ENCODE measurements around the gene KCNAB2. TPM values are rescaled to one million over a fixed set of nuclear protein-coding genes. Genes with fewer than 3 reads are reported as not detected.

The KCNAB2 gene
- polyA plus RNA-seq, 3 donors from 2014 or later = 26.1 to 73.8 (median 42.7) TPM

DNA sequence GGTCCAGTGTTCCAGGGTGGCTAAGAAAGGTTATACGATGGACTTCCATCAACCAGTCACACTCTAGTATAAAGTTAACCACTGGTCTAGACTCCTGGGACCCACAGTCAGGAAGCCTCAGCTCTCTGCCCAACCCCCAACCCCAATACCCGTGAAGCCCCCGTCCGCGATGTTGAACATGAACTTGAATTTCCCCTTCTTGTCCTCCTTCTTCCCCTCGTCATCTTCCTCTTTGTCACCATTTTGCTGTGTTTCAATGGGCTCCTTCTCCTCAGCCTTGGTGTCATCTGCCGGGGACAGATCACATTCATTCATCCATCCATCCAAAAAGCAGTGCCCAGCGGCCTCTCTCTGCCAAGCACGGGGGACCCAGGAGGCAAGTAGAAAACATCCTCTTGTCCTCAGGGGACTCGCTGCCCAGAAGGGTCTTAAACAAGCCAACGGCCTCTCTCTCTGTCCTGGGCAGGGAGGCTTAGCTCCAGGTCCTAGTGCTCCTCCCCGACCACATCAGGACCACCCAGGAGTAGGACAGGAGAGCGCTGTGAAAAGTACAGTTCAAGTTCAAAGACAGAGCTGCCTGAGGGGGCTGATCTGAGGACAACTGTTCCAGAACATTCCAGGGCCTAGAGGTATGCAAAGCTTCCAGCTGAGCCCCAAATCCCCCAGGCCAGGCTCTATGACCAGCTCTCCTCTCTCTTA is 66.5 kb downstream of the KCNAB2 start:
- Mint-ChIP-seq H3K4me1 (no peaks in the 10 kb centered on the region), H3K4me3 (no peak overlapping the region), H3K27ac (no peak overlapping the region), H3K36me3 (no peaks in the 10 kb centered on the region), H3K27me3 (ENCODE audit: low read depth in 3 of 3) (peaks cover 0 to 7% (median 4%) of the 10 kb centered on the region in 3 donors), H3K9me3 (peaks cover 0 to 7% (median under 1%) of the 10 kb centered on the region in 6 donors)
- DNase-seq = no peak

DNA sequence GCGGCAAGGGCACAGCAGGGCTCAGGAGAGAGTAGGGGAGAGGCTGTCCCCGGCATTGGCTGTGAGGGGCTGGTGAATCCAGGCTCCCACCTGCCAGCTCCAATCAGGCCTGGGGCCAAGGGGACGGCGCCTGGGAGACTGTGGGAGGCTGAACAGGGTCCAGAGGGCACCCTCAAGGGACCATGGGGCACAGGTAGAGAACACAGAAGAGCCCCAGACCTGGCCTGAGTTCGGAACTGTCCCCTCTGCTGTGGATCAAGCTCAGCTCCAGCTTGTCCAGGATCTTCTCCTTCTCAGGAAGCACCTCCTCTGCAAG is 67.0 kb downstream of the KCNAB2 start:
- H3K27me3 Mint-ChIP-seq (ENCODE audit: low read depth in 3 of 3) = peaks cover 0 to 7% (median 4%) of the 10 kb centered on the region in 3 donors
- DNase-seq = no peak
- no peaks in the 10 kb centered on the region for H3K4me1 Mint-ChIP-seq
- no peak overlapping the region for H3K4me3 Mint-ChIP-seq
- H3K36me3 Mint-ChIP-seq = no peaks in the 10 kb centered on the region
- no peak overlapping the region for H3K27ac Mint-ChIP-seq
- H3K9me3 Mint-ChIP-seq = peaks cover 0 to 7% (median under 1%) of the 10 kb centered on the region in 6 donors

GRCh38 chr1:6113116-6113515 is 67.4 kb downstream of the KCNAB2 start:
- no peaks in the 10 kb centered on the region for H3K36me3 Mint-ChIP-seq
- H3K27me3 Mint-ChIP-seq (ENCODE audit: low read depth in 3 of 3) = peaks cover 0 to 7% (median 5%) of the 10 kb centered on the region in 3 donors
- H3K9me3 Mint-ChIP-seq = peaks cover 0 to 7% (median under 1%) of the 10 kb centered on the region in 6 donors
- H3K4me3 Mint-ChIP-seq = no peak overlapping the region
- no peak for DNase-seq
- H3K27ac Mint-ChIP-seq = no peak overlapping the region
- H3K4me1 Mint-ChIP-seq = no peaks in the 10 kb centered on the region

DNA sequence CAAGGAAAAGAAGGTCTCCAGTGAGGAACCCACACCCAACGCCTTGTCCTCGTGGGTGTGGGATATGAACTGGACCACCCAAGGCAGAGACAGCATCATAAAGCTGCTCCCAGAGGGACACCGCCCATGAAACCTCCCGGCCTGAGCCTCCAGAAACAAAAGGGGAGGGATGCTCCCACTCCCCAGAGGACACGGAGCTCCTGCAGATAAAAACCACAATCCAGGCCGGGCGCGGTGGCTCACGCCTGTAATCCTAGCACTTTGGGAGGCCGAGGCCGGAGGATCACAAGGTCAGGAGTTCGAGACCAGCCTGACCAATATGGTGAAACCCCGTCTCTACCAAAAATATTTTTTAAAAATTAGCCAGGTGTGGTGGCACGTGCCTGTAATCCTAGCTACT is 68.1 kb downstream of the KCNAB2 start:
- no peaks in the 10 kb centered on the region for H3K36me3 Mint-ChIP-seq
- H3K4me3 Mint-ChIP-seq = no peak overlapping the region
- no peak for DNase-seq

DNA sequence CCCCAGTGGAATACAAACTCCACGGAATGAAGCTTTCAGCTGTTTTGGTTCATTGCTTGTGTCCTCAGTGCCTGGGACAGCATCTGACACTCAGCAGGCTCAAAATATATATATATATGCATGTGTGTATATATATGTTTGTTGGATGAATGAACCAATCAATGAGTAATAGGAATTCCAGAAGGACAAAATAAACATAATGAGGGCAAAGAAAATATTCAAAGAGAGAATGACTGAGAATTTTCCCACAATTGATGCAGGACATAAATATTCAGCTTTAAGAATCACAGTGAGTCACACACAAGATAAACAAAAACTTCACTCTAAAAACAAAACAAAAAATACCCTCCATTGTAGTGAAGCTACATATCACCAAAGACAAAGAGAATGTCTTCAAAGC is 70.4 kb downstream of the KCNAB2 start:
- Mint-ChIP-seq H3K27ac (no peak overlapping the region), H3K27me3 (ENCODE audit: low read depth in 3 of 3) (peaks cover 0 to 4% (median 3%) of the 10 kb centered on the region in 3 donors), H3K9me3 (peaks cover 0 to 7% (median 0%) of the 10 kb centered on the region in 6 donors)

More for the DNA sequence above, 68.1 kb downstream of the KCNAB2 start:
- H3K27ac Mint-ChIP-seq = no peak overlapping the region
- peaks cover 0 to 7% (median 0%) of the 10 kb centered on the region in 6 donors for H3K9me3 Mint-ChIP-seq
- H3K27me3 Mint-ChIP-seq (ENCODE audit: low read depth in 3 of 3) = peaks cover 0 to 7% (median 4%) of the 10 kb centered on the region in 3 donors
- no peaks in the 10 kb centered on the region for H3K4me1 Mint-ChIP-seq

GRCh38 chr1:6117064-6117463 is 71.4 kb downstream of the KCNAB2 start:
- Mint-ChIP-seq H3K27me3 (ENCODE audit: low read depth in 3 of 3) (peaks cover 0 to 3% (median 3%) of the 10 kb centered on the region in 3 donors), H3K9me3 (peaks cover 0 to 7% (median 0%) of the 10 kb centered on the region in 6 donors), H3K4me1 (no peaks in the 10 kb centered on the region), H3K4me3 (no peak overlapping the region), H3K36me3 (no peaks in the 10 kb centered on the region), H3K27ac (no peak overlapping the region)
- DNase-seq = no peak

More for the DNA sequence above, 70.4 kb downstream of the KCNAB2 start:
- no peak for DNase-seq
- Mint-ChIP-seq H3K4me3 (no peak overlapping the region), H3K4me1 (no peaks in the 10 kb centered on the region), H3K36me3 (no peaks in the 10 kb centered on the region)

GRCh38 chr1:6117624-6118023 is 71.9 kb downstream of the KCNAB2 start:
- Mint-ChIP-seq H3K36me3 (no peaks in the 10 kb centered on the region), H3K9me3 (peaks cover 0 to 7% (median 0%) of the 10 kb centered on the region in 6 donors), H3K27me3 (ENCODE audit: low read depth in 3 of 3) (peaks cover 0 to 3% (median 2%) of the 10 kb centered on the region in 3 donors), H3K4me1 (no peaks in the 10 kb centered on the region), H3K4me3 (no peak overlapping the region), H3K27ac (no peak overlapping the region)
- DNase-seq = no peak

- Mint-ChIP-seq H3K9me3 (peaks cover 0 to 7% (median 0%) of the 10 kb centered on the region in 6 donors), H3K36me3 (no peaks in the 10 kb centered on the region), H3K4me3 (no peak overlapping the region), H3K4me1 (no peaks in the 10 kb centered on the region), H3K27me3 (ENCODE audit: low read depth in 3 of 3) (peaks cover 0 to 2% (median 0%) of the 10 kb centered on the region in 3 donors), H3K27ac (no peak overlapping the region)
- no peak for DNase-seq
Measured at GRCh38 chr1:6118415-6118814, 72.7 kb downstream of the KCNAB2 start.

DNA sequence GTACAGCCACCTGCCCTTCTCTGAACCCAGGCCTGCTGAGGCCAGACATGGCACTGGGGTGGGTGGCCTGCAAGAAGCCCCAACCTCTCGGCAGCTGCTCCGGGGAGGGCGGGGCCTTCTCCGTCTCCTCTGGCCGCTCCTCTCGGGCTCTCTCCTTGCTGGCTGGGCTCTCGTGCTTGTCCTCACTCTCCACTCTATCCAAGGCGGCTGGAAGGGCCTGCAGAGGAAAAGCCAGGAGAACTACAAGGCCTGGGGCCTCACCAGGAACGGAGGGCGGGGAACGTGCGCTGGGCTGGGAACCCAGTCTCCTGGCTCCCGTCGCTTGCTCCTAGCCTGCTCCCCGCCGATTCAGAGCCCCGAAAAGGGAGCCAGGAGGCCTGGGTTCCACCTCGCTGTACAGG is 75.3 kb downstream of the KCNAB2 start:
- Mint-ChIP-seq H3K36me3 (no peaks in the 10 kb centered on the region), H3K27me3 (ENCODE audit: low read depth in 3 of 3) (peaks cover 0 to 4% (median 3%) of the 10 kb centered on the region in 3 donors), H3K9me3 (peaks cover 0 to 7% (median 0%) of the 10 kb centered on the region in 6 donors), H3K4me3 (no peak overlapping the region), H3K27ac (no peak overlapping the region), H3K4me1 (peaks cover 0 to 2% of the 10 kb centered on the region in 2 donors)
- DNase-seq = no peak

GRCh38 chr1:6121651-6122370 is 76.1 kb downstream of the KCNAB2 start:
- no peaks in the 10 kb centered on the region for H3K36me3 Mint-ChIP-seq
- H3K9me3 Mint-ChIP-seq = peaks cover 0 to 4% (median 0%) of the 10 kb centered on the region in 6 donors
- no peak overlapping the region for H3K4me3 Mint-ChIP-seq
- DNase-seq = no peak
- peaks cover 0 to 4% (median 3%) of the 10 kb centered on the region in 3 donors for H3K27me3 Mint-ChIP-seq (ENCODE audit: low read depth in 3 of 3)
- H3K27ac Mint-ChIP-seq = no peak overlapping the region
- peaks cover 0 to 5% of the 10 kb centered on the region in 2 donors for H3K4me1 Mint-ChIP-seq

- H3K27me3 Mint-ChIP-seq (ENCODE audit: low read depth in 3 of 3) = peaks cover 0 to 4% (median 3%) of the 10 kb centered on the region in 3 donors
- H3K27ac Mint-ChIP-seq = no peak overlapping the region
- peaks cover 0 to 10% of the 10 kb centered on the region in 2 donors for H3K4me1 Mint-ChIP-seq
- H3K9me3 Mint-ChIP-seq = no peaks in the 10 kb centered on the region
- H3K4me3 Mint-ChIP-seq = no peak overlapping the region
- no peaks in the 10 kb centered on the region for H3K36me3 Mint-ChIP-seq
- DNase-seq = no peak
Measured at GRCh38 chr1:6123083-6123482, 77.4 kb downstream of the KCNAB2 start.

GRCh38 chr1:6123816-6124215 is 78.1 kb downstream of the KCNAB2 start:
- Mint-ChIP-seq H3K4me3 (no peak overlapping the region), H3K27ac (no peak overlapping the region), H3K27me3 (ENCODE audit: low read depth in 3 of 3) (peaks cover 2 to 4% (median 3%) of the 10 kb centered on the region in 3 donors), H3K9me3 (no peaks in the 10 kb centered on the region), H3K4me1 (peaks cover 0 to 10% of the 10 kb centered on the region in 2 donors), H3K36me3 (no peaks in the 10 kb centered on the region)
- no peak for DNase-seq

- Mint-ChIP-seq H3K4me1 (peaks cover 0 to 10% of the 10 kb centered on the region in 2 donors), H3K4me3 (no peak overlapping the region), H3K9me3 (no peaks in the 10 kb centered on the region), H3K27me3 (ENCODE audit: low read depth in 3 of 3) (peaks cover 2 to 4% (median 3%) of the 10 kb centered on the region in 3 donors), H3K36me3 (no peaks in the 10 kb centered on the region), H3K27ac (no peak overlapping the region)
- DNase-seq = no peak
Measured at GRCh38 chr1:6124341-6124740, 78.7 kb downstream of the KCNAB2 start.

DNA sequence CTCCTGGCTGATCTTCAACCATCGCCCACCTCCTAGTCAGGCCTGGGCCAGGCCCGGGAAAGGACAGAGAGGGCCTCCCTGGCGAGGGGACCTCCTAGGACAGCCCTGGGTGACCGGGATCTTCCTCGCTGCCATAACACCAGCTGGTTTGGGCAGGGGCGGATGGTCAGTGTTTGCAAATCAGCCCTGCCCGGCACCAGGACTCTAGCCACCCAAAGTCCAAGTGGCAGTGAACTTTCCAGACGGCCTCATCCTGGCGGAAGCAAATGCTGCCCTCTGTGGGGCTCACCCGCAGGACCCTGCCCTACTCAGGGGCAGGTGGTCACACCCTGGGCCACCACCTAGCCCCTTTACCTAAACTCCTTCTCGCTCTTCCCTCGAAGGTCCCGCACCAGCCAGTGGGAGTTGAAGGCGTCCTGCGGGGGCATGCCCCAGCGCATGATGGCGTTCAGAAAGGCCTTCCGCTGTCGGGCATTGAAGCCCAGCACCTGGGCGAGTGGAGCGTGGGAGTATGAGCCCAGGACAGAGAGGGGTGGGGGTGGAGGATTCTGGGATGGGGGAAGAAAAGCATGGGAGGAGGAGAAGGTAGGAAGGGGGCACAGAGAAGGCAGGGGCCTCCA is 79.2 kb downstream of the KCNAB2 start:
- H3K4me1 Mint-ChIP-seq = peaks cover 0 to 10% of the 10 kb centered on the region in 2 donors
- no peak overlapping the region for H3K4me3 Mint-ChIP-seq
- no peak overlapping the region for H3K27ac Mint-ChIP-seq
- H3K9me3 Mint-ChIP-seq = no peaks in the 10 kb centered on the region
- no peaks in the 10 kb centered on the region for H3K36me3 Mint-ChIP-seq
- H3K27me3 Mint-ChIP-seq (ENCODE audit: low read depth in 3 of 3) = peaks cover 2 to 4% (median 3%) of the 10 kb centered on the region in 3 donors
- DNase-seq = no peak
